Middle frontal gyrus (tissue), 1 donor: ENCODE measurements around the gene PRDM5.

Source experiments
- DNase-seq: peaks from one replicate; pipeline ENCODE4 v3.0.0-alpha.2; 2015; ENCODE audit warnings: low spot score; ENCODE audit errors: extremely low spot score

PRDM5 gene

GRCh38 chr4:120922381-120923206 is at the start of gene PRDM5:
Gene PRDM5 (minus strand): TSS chr4:120922726. CDS start chr4:120922608, 118 bp downstream.
- DNase-seq: no peak

- DNase-seq: no peak
These were observed 49.4 kb upstream of the PRDM5 start for GRCh38 chr4:120971884-120972283.

- no peak for DNase-seq
These were observed 43.4 kb upstream of the PRDM5 start for GRCh38 chr4:120965938-120966337.

GRCh38 chr4:120964596-120964995 is 42.1 kb upstream of the PRDM5 start:
- DNase-seq: no peak

GRCh38 chr4:120963449-120963848 is 40.9 kb upstream of the PRDM5 start:
- no peak for DNase-seq

GRCh38 chr4:120960656-120961267 is 38.2 kb upstream of the PRDM5 start:
- DNase-seq: no peak

GRCh38 chr4:120948382-120948781 is 25.9 kb upstream of the PRDM5 start:
- no peak for DNase-seq

GRCh38 chr4:120942776-120943175 is 20.2 kb upstream of the PRDM5 start:
- no peak for DNase-seq

- DNase-seq: no peak
These were observed 18.0 kb upstream of the PRDM5 start for GRCh38 chr4:120940547-120940946.

GRCh38 chr4:120939693-120940092 is 17.2 kb upstream of the PRDM5 start:
- no peak for DNase-seq

- DNase-seq: no peak
These were observed 7.3 kb upstream of the PRDM5 start for GRCh38 chr4:120929847-120930246.

- no peak for DNase-seq
These were observed 5.4 kb upstream of the PRDM5 start for GRCh38 chr4:120927801-120928409.

- no peak for DNase-seq
These were observed 4.0 kb upstream of the PRDM5 start for GRCh38 chr4:120926358-120927025.

- no peak for DNase-seq
These were observed 2.4 kb upstream of the PRDM5 start for GRCh38 chr4:120924931-120925330.

- no peak for DNase-seq
These were observed 639 bp upstream of the PRDM5 start for GRCh38 chr4:120923207-120923522.

- peak; percentile 21 for DNase-seq
These were observed 808 bp downstream of the PRDM5 start for GRCh38 chr4:120921456-120922380.

GRCh38 chr4:120920666-120921065 is 1.9 kb downstream of the PRDM5 start:
- no peak for DNase-seq

GRCh38 chr4:120919358-120919757 is 3.2 kb downstream of the PRDM5 start:
- DNase-seq: no peak

- DNase-seq: peak; percentile 24
These were observed 3.7 kb downstream of the PRDM5 start for GRCh38 chr4:120918788-120919187.

GRCh38 chr4:120918092-120918491 is 4.4 kb downstream of the PRDM5 start:
- DNase-seq: no peak

- DNase-seq: no peak
These were observed 5.6 kb downstream of the PRDM5 start for GRCh38 chr4:120916937-120917336.
